Stimulated activated CD8-positive, alpha-beta memory T cell treated with anti-CD3 and anti-CD28 coated beads, Interleukin-7, amount 100 ng/mL, for 1 hour (primary cell): ENCODE data around the gene TLK1.

ENCODE experiments used
- DNase-seq, 2 donors: peaks; one replicate each; pipeline ENCODE4 v3.0.0-alpha.2; 2020; ENCODE audit warnings: low read depth in 2 of 2

The TLK1 gene

DNA sequence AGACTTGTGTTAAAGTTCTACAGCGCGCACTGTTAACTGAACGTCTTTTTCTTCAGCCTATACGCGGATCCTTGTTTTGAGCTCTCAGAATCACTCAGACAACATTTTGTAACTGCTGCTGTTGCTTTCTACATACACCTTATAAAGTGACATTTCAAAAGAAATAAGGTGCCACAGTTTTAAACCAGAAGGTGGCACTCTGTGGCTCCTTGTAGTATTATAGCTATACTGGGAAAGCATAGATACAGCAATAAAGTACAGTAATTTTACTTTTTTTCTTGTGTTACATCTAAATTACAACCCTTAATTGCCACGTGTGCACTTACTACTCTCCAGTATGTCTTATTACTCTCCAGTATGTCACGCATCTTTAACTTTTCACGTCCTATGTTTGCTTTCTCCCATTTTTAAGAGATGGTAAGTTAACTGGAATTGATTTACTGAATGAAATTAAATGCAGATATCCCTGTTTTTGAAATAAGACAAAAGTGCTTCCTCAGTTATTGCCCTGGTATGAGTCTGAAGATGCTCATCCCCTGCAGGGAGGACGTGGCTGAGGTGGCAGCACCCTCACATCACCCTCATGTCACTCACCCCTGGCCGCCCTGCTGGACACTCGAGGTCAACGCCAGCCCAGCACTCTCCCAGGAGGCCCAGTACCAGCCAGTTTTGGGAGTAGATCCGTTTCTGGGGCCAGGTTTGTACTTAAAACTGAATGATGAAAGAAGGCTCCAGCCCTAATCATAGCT is 193.9 kb downstream of the TLK1 start:
- DNase-seq = no peak

GRCh38 chr2:170965446-170966225 is 195.1 kb downstream of the TLK1 start:
- no peak for DNase-seq

GRCh38 chr2:170963386-170963785 is 197.3 kb downstream of the TLK1 start:
- no peak for DNase-seq

GRCh38 chr2:170953941-170954340 is 206.8 kb downstream of the TLK1 start:
- DNase-seq = no peak

DNA sequence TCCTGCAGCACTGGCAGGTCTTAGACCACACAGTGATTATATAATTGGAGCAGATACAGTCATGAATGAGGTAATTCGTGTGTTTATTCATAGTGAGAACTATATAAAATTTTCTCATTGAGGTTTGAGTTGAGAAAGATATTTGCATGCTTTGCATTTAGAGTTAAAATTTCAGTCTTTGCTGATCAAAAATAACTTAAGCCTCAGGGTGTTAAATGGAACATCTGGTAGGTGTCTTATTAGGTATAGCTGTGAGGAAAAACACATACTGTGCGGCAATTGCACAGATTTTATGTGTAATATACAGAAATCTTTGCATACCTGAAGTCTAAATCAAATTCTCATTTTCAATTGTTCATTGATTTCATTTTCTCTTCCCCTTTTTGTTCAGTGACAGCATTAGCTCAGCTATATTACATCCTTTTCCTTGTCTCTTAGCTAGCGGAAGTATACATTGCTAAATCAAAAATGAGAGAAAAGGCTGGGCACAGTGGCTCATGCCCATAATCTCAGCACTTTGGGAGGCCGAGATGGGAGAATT is 210.4 kb downstream of the TLK1 start:
- DNase-seq = no peak

DNA sequence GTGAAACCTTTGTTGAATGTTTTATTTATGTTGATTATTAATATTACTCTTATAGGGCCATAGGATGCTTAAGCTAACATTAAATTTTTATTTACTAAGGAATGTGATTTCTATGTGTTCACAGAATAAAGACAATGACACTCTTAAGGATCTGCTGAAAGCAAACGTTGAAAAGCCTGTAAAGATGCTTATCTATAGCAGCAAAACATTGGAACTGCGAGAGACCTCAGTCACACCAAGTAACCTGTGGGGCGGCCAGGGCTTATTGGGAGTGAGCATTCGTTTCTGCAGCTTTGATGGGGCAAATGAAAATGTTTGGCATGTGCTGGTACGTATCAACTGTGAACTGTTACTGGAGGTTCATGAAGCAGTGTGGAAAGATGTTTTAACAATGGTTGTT is 211.3 kb downstream of the TLK1 start:
- DNase-seq = no peak

DNA sequence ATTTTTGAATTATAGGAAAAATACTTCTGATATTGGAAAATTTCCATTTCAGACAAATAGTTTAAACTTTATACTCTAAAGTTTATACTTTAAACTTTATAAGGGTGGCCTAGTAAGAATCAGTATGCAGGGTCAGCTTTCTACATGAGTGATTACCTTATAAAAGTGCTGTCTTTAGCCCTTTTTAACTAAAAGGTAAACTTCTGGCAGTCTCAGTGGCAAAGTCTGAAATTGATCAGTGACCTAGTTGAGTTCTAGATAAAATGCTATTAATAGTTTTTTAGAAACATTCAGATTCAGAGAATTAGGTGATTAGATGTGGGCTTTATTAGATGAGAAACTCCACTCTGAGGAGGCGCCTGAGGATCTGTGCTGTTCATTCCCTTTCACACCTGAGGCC is 216.1 kb downstream of the TLK1 start:
- DNase-seq = no peak

DNA sequence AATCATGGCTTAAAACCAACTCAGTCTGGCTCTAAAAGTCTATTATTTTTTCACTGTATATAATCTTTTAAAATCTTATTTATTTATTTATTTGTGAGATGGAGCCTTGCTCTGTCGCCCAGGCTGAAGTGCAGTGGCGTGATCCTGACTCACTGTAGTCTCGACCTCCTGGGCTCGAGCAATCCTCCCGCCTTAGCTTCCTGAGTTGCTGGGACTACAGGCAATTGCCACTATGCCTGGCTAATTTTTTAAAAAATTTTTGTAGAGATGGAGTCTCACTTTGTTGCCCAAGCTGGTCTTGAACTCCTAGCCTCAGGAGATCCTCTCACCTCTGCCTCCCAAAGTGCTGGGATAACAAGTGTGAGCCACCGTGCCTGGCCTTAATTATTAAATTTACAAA is 217.1 kb downstream of the TLK1 start:
- DNase-seq = no peak

GRCh38 chr2:170943041-170943440 is 217.7 kb downstream of the TLK1 start:
- DNase-seq = no peak

- DNase-seq = no peak
These were observed 218.1 kb downstream of the TLK1 start for GRCh38 chr2:170942615-170943014.
